T-cell (primary cell): ENCODE results near the gene SSBP4. TPM values are rescaled to one million over a fixed set of nuclear protein-coding genes. Genes with fewer than 3 reads are reported as not detected.
A peak's percentile ranks its signal among the peaks of the same experiment; 100 is the strongest.

Source experiments
- ATAC-seq, 4 experiments: fragments of 200-7000 bp in 3 of 4; fragments of 150-1000 bp in 1 of 4; cut with Tn5 transposase; replicated peaks in 1 of 4; 1 replicate in 3 of 4; 2 replicates in 1 of 4; pipeline ENCODE4 v1.10.0; 2021; ENCODE audit warnings: moderate library complexity in 3 of 4, mild to moderate bottlenecking in 2 of 4, moderate number of reproducible peaks in 1 of 4
- CTCF ChIA-PET, 2 donors: fragments of 300-600 bp; sonication (Branson Sonifier 250); formaldehyde crosslinking; loops; one replicate each; lab custom pipeline; 2022; ENCODE audit warnings: antibody characterized with exemption in 2 of 2; lab: Charles Lee
- POLR2A ChIA-PET, 2 donors: fragments of 300-600 bp; sonication (Branson Sonifier 250); formaldehyde crosslinking; loops; one replicate each; lab custom pipeline; 2022; ENCODE audit warnings: antibody characterized with exemption in 2 of 2; lab: Charles Lee
- DNase-seq, 35 experiments: peaks; one replicate each; pipeline versions ENCODE4 v3.0.0 to v3.0.0-alpha.2; 2013 to 2023
- H3K27ac ChIP-seq: one replicate; pipeline ENCODE4 v1.5.1; 2013; ENCODE audit warnings: low read length
- H3K27me3 ChIP-seq, 2 experiments: replicated peaks in 1 of 2; 1 replicate in 1 of 2; 2 replicates in 1 of 2; pipeline versions ENCODE4 v1.6.1 to v1.7.0; 2013; ENCODE audit warnings: low read length in 1 of 2, mixed read lengths in 1 of 2; ENCODE audit not compliant: control insufficient read depth in 2 of 2, insufficient read depth in 2 of 2; ENCODE audit errors: extremely low read depth in 1 of 2
- H3K36me3 ChIP-seq, 2 donors: 1 replicate in 1 of 2; 2 replicates in 1 of 2; pipeline versions ENCODE4 v1.6.1 to v1.7.0; 2013; ENCODE audit warnings: low read length in 1 of 2; ENCODE audit not compliant: control insufficient read depth in 2 of 2, insufficient read depth in 1 of 2; ENCODE audit errors: extremely low read depth in 1 of 2
- H3K4me1 ChIP-seq, 2 experiments: 1 replicate in 1 of 2; 2 replicates in 1 of 2; pipeline versions ENCODE4 v1.6.1 to v1.7.0; 2013; ENCODE audit warnings: low read length in 2 of 2, mixed read lengths in 1 of 2; ENCODE audit not compliant: insufficient read depth in 2 of 2, control insufficient read depth in 1 of 2; ENCODE audit errors: extremely low read depth in 1 of 2
- H3K4me3 ChIP-seq, 2 donors: 1 replicate in 1 of 2; 2 replicates in 1 of 2; pipeline versions ENCODE4 v1.5.1 to v1.7.0; 2013; ENCODE audit warnings: mild to moderate bottlenecking in 2 of 2, low read length in 1 of 2, moderate library complexity in 1 of 2; ENCODE audit not compliant: control insufficient read depth in 1 of 2; ENCODE audit errors: extremely low read depth in 1 of 2
- H3K9me3 ChIP-seq: 2 replicates; pipeline ENCODE4 v1.7.0; 2013
- H3K27ac Mint-ChIP-seq, 2 donors: one replicate each; pipeline ENCODE4 v1.8.0; 2020 to 2021; ENCODE audit warnings: mild to moderate bottlenecking in 2 of 2, mixed read lengths in 2 of 2
- H3K27me3 Mint-ChIP-seq, 2 donors: one replicate each; pipeline ENCODE4 v1.8.0; 2021 to 2022; ENCODE audit warnings: mixed read lengths in 2 of 2
- H3K36me3 Mint-ChIP-seq: one replicate; pipeline ENCODE4 v1.8.0; 2021; ENCODE audit warnings: mixed read lengths
- H3K4me1 Mint-ChIP-seq, 3 donors: one replicate each; pipeline ENCODE4 v1.8.0; 2020 to 2022; ENCODE audit warnings: mixed read lengths in 3 of 3, mild to moderate bottlenecking in 1 of 3
- H3K4me3 Mint-ChIP-seq, 3 donors: one replicate each; pipeline ENCODE4 v1.8.0; 2020 to 2022; ENCODE audit warnings: mild to moderate bottlenecking in 3 of 3, mixed read lengths in 3 of 3, moderate library complexity in 3 of 3
- H3K9me3 Mint-ChIP-seq, 3 donors: one replicate each; pipeline ENCODE4 v1.8.0; 2020 to 2022; ENCODE audit warnings: mixed read lengths in 3 of 3
- WGBS: methylation state at CpG from one replicate; pipeline ENCODE4 v1.1.5; 2013; ENCODE audit warnings: missing lambda C conversion rate; ENCODE audit not compliant: insufficient coverage; 5-methylcytosine and 5-hydroxymethylcytosine counted together
- total RNA-seq, 35 experiments: library from RNA in 6 of 35; stranded (reverse) in 6 of 35; fragments of 120-200 nt in 1 of 35; gene quantifications; one replicate each; pipeline versions ENCODE4 v1.2.1 to v1.2.4 and lab custom pipeline; 2013 to 2026

Gene SSBP4
- total RNA-seq, 5 donors from 2014 or later (not counting 1 experiment from before 2014, with no cell fraction given) = 71.3 to 127 (median 102) TPM

GRCh38 chr19:18437491-18438330 is 18.5 kb downstream of the SSBP4 start, which contains the start of gene ISYNA1:
Gene ISYNA1, minus strand, starts transcription at chr19:18438133. Its CDS starts 154 bp downstream, at chr19:18437979.
- peak in 12 of 35 experiments; percentile 30 to 62 (median 48) for DNase-seq
- Histone ChIP-seq H3K36me3 (peaks cover 0 to 5% of the 10 kb centered on the region in 2 donors), H3K4me1 (peaks cover 2 to 67% of the 10 kb centered on the region in 2 experiments), H3K27me3 (no peaks in the 10 kb centered on the region), H3K4me3 (peak within 1 kb of the TSS; percentile 49 to 69), H3K9me3 (no peaks in the 10 kb centered on the region), H3K27ac (no peak within 1 kb of the TSS)
- ATAC-seq = peak; percentile 25 to 38 (median 32)
- ChIA-PET POLR2A (interaction anchor here in 1 of 2 donors (0.7 kb wide), 1 partner anchor 72 kb away, joined by 6 read pairs; no protein-coding TSS in a partner anchor), CTCF (interaction anchor here in 1 of 2 donors (0.5 to 0.6 kb wide), 2 partner anchors 15 to 134 kb away, joined by 3 to 7 read pairs; no protein-coding TSS in a partner anchor)
- Mint-ChIP-seq H3K9me3 (peaks cover 0 to 3% (median 0%) of the 10 kb centered on the region in 3 donors), H3K27ac (peak within 1 kb of the TSS; percentile 17 to 36), H3K36me3 (peaks cover 4% of the 10 kb centered on the region), H3K4me3 (peak within 1 kb of the TSS; percentile 74 to 79 (median 78)), H3K4me1 (peaks cover 31 to 48% (median 40%) of the 10 kb centered on the region in 3 donors), H3K27me3 (no peaks in the 10 kb centered on the region)
- WGBS = under 1% methylated on average over 72 of the region's 99 CpGs

GRCh38 chr19:18438331-18439024 is 19.3 kb downstream of the SSBP4 start:
- peaks cover 34 to 50% (median 44%) of the 10 kb centered on the region in 3 donors for H3K4me1 Mint-ChIP-seq
- peak overlapping the region; percentile 11 to 17 for H3K27ac Mint-ChIP-seq

GRCh38 chr19:18439025-18439909 is 20.1 kb downstream of the SSBP4 start:
- peaks cover 0 to 3% (median 0%) of the 10 kb centered on the region in 3 donors for H3K9me3 Mint-ChIP-seq
- H3K4me1 Mint-ChIP-seq = peaks cover 32 to 48% (median 45%) of the 10 kb centered on the region in 3 donors
- ChIA-PET POLR2A (no interaction called here), CTCF (interaction anchor here in 1 of 2 donors (0.6 kb wide), 1 partner anchor 72 kb away, joined by 8 read pairs; no protein-coding TSS in a partner anchor)
- no peaks in the 10 kb centered on the region for H3K27me3 Mint-ChIP-seq
- no peak for ATAC-seq
- H3K36me3 Mint-ChIP-seq = peaks cover 8% of the 10 kb centered on the region
- no peaks in the 10 kb centered on the region for H3K9me3 ChIP-seq
- H3K27ac Mint-ChIP-seq = peak overlapping the region; percentile 17 to 55
- H3K36me3 ChIP-seq = peaks cover 7 to 15% of the 10 kb centered on the region in 2 donors
- no peak for DNase-seq
- peak overlapping the region in 2 of 3 donors; percentile 6 to 74 for H3K4me3 Mint-ChIP-seq
- H3K4me1 ChIP-seq = peaks cover 2 to 60% of the 10 kb centered on the region in 2 experiments
- no peaks in the 10 kb centered on the region for H3K27me3 ChIP-seq
- H3K4me3 ChIP-seq = no peak overlapping the region
- H3K27ac ChIP-seq = no peak overlapping the region
- WGBS = 86% methylated on average over 11 of the region's 13 CpGs

More at GRCh38 chr19:18438331-18439024, 19.3 kb downstream of the SSBP4 start:
- Mint-ChIP-seq H3K27me3 (no peaks in the 10 kb centered on the region), H3K4me3 (peak overlapping the region; percentile 31 to 74 (median 37)), H3K36me3 (peaks cover 8% of the 10 kb centered on the region), H3K9me3 (peaks cover 0 to 3% (median 0%) of the 10 kb centered on the region in 3 donors)
- no peaks in the 10 kb centered on the region for H3K9me3 ChIP-seq
- DNase-seq (no peak), ATAC-seq (peak in 1 of 4 experiments; percentile 1)
- no peak overlapping the region for H3K27ac ChIP-seq
- POLR2A ChIA-PET = interaction anchor here in 1 of 2 donors (0.7 kb wide), 1 partner anchor 73 kb away, joined by 6 read pairs; no protein-coding TSS in a partner anchor
- H3K4me3 ChIP-seq = peak overlapping the region; percentile 17 to 69
- H3K36me3 ChIP-seq = peaks cover 0 to 7% of the 10 kb centered on the region in 2 donors
- CTCF ChIA-PET = interaction anchor here in 1 of 2 donors (0.6 kb wide), 1 partner anchor 73 kb away, joined by 8 read pairs; no protein-coding TSS in a partner anchor
- peaks cover 2 to 65% of the 10 kb centered on the region in 2 experiments for H3K4me1 ChIP-seq
- no peaks in the 10 kb centered on the region for H3K27me3 ChIP-seq
- WGBS = 73% methylated on average over 8 of the region's 24 CpGs

DNA sequence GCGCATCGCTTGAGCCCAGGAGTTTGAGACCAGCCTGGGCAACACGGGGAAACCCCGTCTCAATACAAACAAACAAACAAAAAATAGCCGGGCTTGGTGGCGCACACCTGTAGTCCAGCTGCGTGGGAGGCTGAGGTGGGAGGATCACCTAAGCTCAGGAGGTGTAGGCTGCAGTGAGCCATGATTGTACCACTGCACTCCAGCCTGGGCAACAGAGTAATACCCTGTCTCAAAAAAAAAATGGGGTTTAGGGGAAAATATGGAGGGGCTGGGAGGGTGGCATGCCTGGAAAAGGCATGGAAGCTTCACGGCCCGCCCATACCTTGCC is 20.7 kb downstream of the SSBP4 start:
- Histone ChIP-seq H3K9me3 (no peaks in the 10 kb centered on the region), H3K27ac (no peak overlapping the region), H3K4me1 (peaks cover 2 to 54% of the 10 kb centered on the region in 2 experiments), H3K27me3 (no peaks in the 10 kb centered on the region), H3K36me3 (peaks cover 9 to 21% of the 10 kb centered on the region in 2 donors), H3K4me3 (no peak overlapping the region)
- ChIA-PET POLR2A (no interaction called here), CTCF (no interaction called here)
- Mint-ChIP-seq H3K27ac (no peak overlapping the region), H3K36me3 (peaks cover 8% of the 10 kb centered on the region), H3K4me1 (peaks cover 29 to 42% (median 42%) of the 10 kb centered on the region in 3 donors), H3K4me3 (peak overlapping the region in 1 of 3 donors; percentile 74), H3K27me3 (no peaks in the 10 kb centered on the region), H3K9me3 (peaks cover 0 to 3% (median 0%) of the 10 kb centered on the region in 3 donors)
- no peak for DNase-seq
- ATAC-seq = no peak
- WGBS = 95% methylated on average over 5 of the region's 9 CpGs

DNA sequence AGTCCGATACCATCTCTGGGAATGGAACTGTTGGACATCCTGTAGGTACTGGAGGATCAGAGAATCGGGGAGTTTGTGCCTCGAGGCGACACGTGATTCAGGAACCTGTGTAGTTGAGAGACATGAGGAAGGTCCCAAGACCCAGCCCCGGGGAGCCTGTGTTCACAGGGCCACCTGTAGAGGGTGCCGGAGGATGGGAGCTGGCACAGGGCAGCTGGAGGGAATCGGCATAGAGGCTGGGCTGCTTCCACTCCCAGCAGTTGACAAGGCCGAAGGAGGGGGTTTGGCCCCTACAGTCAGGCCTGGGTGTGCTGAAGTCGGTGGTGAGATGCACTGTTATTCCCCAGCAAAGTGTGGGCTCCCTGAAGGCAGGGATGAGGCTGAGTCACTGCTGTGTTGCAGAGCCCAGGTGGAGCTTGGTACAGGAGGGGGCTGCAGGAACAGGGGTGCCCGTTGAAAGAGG is 21.2 kb downstream of the SSBP4 start:
- no peaks in the 10 kb centered on the region for H3K27me3 ChIP-seq
- peaks cover 2 to 54% of the 10 kb centered on the region in 2 experiments for H3K4me1 ChIP-seq
- ChIA-PET POLR2A (no interaction called here), CTCF (no interaction called here)
- no peaks in the 10 kb centered on the region for H3K27me3 Mint-ChIP-seq
- H3K4me1 Mint-ChIP-seq = peaks cover 29 to 42% (median 41%) of the 10 kb centered on the region in 3 donors
- H3K4me3 Mint-ChIP-seq = peak overlapping the region in 1 of 3 donors; percentile 19
- H3K27ac ChIP-seq = no peak overlapping the region
- H3K9me3 Mint-ChIP-seq = peaks cover 0 to 3% (median 0%) of the 10 kb centered on the region in 3 donors
- DNase-seq (peak in 5 of 35 experiments; percentile 17 to 60 (median 42)), ATAC-seq (peak in 1 of 4 experiments; percentile 13)
- WGBS = 48% methylated on average over 11 of the region's 11 CpGs
- peak overlapping the region; percentile 59 to 75 for H3K27ac Mint-ChIP-seq
- H3K4me3 ChIP-seq = no peak overlapping the region
- peaks cover 9 to 26% of the 10 kb centered on the region in 2 donors for H3K36me3 ChIP-seq
- H3K9me3 ChIP-seq = no peaks in the 10 kb centered on the region
- H3K36me3 Mint-ChIP-seq = peaks cover 8% of the 10 kb centered on the region
